Measurements from ENCODE around the gene HADH. TPM values are rescaled to one million over a fixed set of nuclear protein-coding genes. Genes with fewer than 3 reads are reported as not detected.
"Not testable (repeated sequence)": the region's sequence is repeated elsewhere in the genome, so short reads cannot be mapped to it uniquely, and the experiment has no call there.

The HADH gene
- total RNA-seq, 1 donor from 2014 or later = 121 TPM

GRCh38 chr4:107991945-107992630 lies 2.4 kb downstream of the HADH start:
- no peak for DNase-seq (ENCODE audit: low spot score)
- intact Hi-C loops (cut with DNase I) = no loop called here

GRCh38 chr4:107993969-107994368 lies 4.3 kb downstream of the HADH start:
- no peak for DNase-seq (ENCODE audit: low spot score)
- intact Hi-C loops (cut with DNase I) = no loop called here

- intact Hi-C loops (cut with DNase I) = no loop called here
- DNase-seq (ENCODE audit: low spot score) = no peak
Measured at GRCh38 chr4:107994894-107995293, 5.2 kb downstream of the HADH start.

- intact Hi-C loops (cut with DNase I) = no loop called here
- DNase-seq (ENCODE audit: low spot score) = no peak
Measured at GRCh38 chr4:107996949-107997788, 7.5 kb downstream of the HADH start.

- no peak for DNase-seq (ENCODE audit: low spot score)
- intact Hi-C loops (cut with DNase I) = no loop called here
Measured at GRCh38 chr4:107997794-107998193, 8.1 kb downstream of the HADH start.

- DNase-seq (ENCODE audit: low spot score) = no peak
- intact Hi-C loops (cut with DNase I) = no loop called here
Measured at GRCh38 chr4:107999932-108000539, 10.3 kb downstream of the HADH start.

GRCh38 chr4:108001540-108002135 lies 11.9 kb downstream of the HADH start:
- no peak for DNase-seq (ENCODE audit: low spot score)
- intact Hi-C loops (cut with DNase I) = no loop called here

GRCh38 chr4:108003982-108004515 lies 14.4 kb downstream of the HADH start:
- intact Hi-C loops (cut with DNase I) = no loop called here
- no peak for DNase-seq (ENCODE audit: low spot score)

- DNase-seq (ENCODE audit: low spot score) = no peak
- intact Hi-C loops (cut with DNase I) = no loop called here
Measured at GRCh38 chr4:108004646-108005045, 15.0 kb downstream of the HADH start.

GRCh38 chr4:108005807-108006206 lies 16.1 kb downstream of the HADH start:
- DNase-seq (ENCODE audit: low spot score) = no peak
- intact Hi-C loops (cut with DNase I) = no loop called here

- intact Hi-C loops (cut with DNase I) = no loop called here
- DNase-seq (ENCODE audit: low spot score) = no peak
Measured at GRCh38 chr4:108006361-108006760, 16.7 kb downstream of the HADH start.

GRCh38 chr4:108007984-108008383 lies 18.3 kb downstream of the HADH start:
- intact Hi-C loops (cut with DNase I) = no loop called here

GRCh38 chr4:108008721-108009120 lies 19.0 kb downstream of the HADH start:
- DNase-seq (ENCODE audit: low spot score) = no peak
- intact Hi-C loops (cut with DNase I) = no loop called here

More at GRCh38 chr4:108007984-108008383, 18.3 kb downstream of the HADH start:
- no peak for DNase-seq (ENCODE audit: low spot score)

GRCh38 chr4:108010167-108010566 lies 20.5 kb downstream of the HADH start:
- no peak for DNase-seq (ENCODE audit: low spot score)
- intact Hi-C loops (cut with DNase I) = no loop called here

GRCh38 chr4:108012382-108012781 lies 22.7 kb downstream of the HADH start:
- intact Hi-C loops (cut with DNase I); DNase-seq (ENCODE audit: low spot score): not testable (repeated sequence)

GRCh38 chr4:108013327-108013726 lies 23.6 kb downstream of the HADH start:
- no peak for DNase-seq (ENCODE audit: low spot score)
- intact Hi-C loops (cut with DNase I) = no loop called here

GRCh38 chr4:108013955-108014354 lies 24.3 kb downstream of the HADH start:
- intact Hi-C loops (cut with DNase I) = no loop called here
- no peak for DNase-seq (ENCODE audit: low spot score)

GRCh38 chr4:108018040-108018883 lies 28.6 kb downstream of the HADH start:
- intact Hi-C loops (cut with DNase I) = loop anchor here (5.0 kb wide), 1 partner anchor 554 kb away; no protein-coding TSS in a partner anchor

GRCh38 chr4:108018884-108019187 lies 29.1 kb downstream of the HADH start:
- intact Hi-C loops (cut with DNase I) = loop anchor here (5.0 kb wide), 1 partner anchor 553 kb away; no protein-coding TSS in a partner anchor
- no peak for DNase-seq (ENCODE audit: low spot score)

More at GRCh38 chr4:108018040-108018883, 28.6 kb downstream of the HADH start:
- DNase-seq (ENCODE audit: low spot score) = peak; percentile 84

All from cardiac septum (tissue), 1 donor.